ENCODE data around the gene HHATL.

Gene HHATL

DNA sequence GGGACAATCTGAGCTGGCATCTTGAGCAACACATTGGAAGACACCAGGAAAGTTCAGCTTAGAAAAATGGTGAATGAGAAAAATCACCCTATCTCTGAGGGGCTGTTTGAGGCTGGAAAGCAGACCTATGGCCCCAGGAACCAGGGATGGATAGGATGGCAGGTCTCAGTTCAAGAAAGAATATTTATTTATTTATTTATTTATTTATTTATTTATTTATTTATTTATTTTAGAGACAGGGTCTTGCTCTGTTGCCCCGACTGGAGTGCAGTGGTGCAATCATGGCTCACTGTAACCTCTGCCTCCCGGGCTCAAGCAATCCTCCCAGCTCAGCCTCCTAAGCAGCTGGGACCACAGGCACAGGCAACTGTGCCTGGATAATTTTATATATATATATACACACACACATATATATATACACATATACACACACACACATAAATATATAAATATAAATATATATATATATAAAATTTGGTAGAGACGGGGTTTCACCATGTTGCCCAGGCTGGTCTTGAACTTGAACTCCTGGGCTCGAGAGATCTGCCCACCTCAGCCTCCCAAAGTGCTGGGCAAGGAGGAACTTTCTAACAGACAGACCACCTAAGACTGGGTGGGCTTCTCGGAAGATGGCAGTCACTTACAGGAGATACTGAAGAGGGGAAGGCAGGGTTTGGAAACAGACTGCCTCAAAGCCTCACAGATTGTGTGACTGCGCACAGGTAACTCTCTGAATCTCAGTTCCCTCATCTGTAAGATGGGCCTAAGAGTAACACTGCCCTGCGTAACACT lies 40.8 kb upstream of the HHATL start:
- Histone ChIP-seq H3K9me2 (replicated peaks; ENCODE audit: insufficient read depth, low read length) (no peaks in the 10 kb centered on the region), H3K79me2 (ENCODE audit: low read length) (no peaks in the 10 kb centered on the region), H2AFZ (ENCODE audit: low read length) (no peak overlapping the region), H3K36me3 (replicated peaks; ENCODE audit: insufficient read depth, low read length) (no peaks in the 10 kb centered on the region), H3K9ac (ENCODE audit: low read length) (no peak overlapping the region), H3K4me1 (ENCODE audit: low read length) (no peaks in the 10 kb centered on the region), H3K4me2 (ENCODE audit: low read depth, low read length) (no peak overlapping the region), H3K9me3 (replicated peaks; ENCODE audit: insufficient read depth, low read length) (no peaks in the 10 kb centered on the region), H3K4me3 (ENCODE audit: low read length) (no peak overlapping the region), H3K27ac (ENCODE audit: low read length) (no peak overlapping the region), H3K27me3 (replicated peaks; ENCODE audit: insufficient read depth, low read length) (no peaks in the 10 kb centered on the region), H3F3A (ENCODE audit: insufficient read depth, low read length) (no peaks in the 10 kb centered on the region), H4K20me1 (ENCODE audit: insufficient read depth, low read length) (no peaks in the 10 kb centered on the region)
- DNase-seq: no peak
- TF ChIP-seq EZH2phosphoT487 (IDR thresholded peaks at IDR 0.05; ENCODE audit: low read length): no peak
- TF ChIP-seq, protein P1, sequence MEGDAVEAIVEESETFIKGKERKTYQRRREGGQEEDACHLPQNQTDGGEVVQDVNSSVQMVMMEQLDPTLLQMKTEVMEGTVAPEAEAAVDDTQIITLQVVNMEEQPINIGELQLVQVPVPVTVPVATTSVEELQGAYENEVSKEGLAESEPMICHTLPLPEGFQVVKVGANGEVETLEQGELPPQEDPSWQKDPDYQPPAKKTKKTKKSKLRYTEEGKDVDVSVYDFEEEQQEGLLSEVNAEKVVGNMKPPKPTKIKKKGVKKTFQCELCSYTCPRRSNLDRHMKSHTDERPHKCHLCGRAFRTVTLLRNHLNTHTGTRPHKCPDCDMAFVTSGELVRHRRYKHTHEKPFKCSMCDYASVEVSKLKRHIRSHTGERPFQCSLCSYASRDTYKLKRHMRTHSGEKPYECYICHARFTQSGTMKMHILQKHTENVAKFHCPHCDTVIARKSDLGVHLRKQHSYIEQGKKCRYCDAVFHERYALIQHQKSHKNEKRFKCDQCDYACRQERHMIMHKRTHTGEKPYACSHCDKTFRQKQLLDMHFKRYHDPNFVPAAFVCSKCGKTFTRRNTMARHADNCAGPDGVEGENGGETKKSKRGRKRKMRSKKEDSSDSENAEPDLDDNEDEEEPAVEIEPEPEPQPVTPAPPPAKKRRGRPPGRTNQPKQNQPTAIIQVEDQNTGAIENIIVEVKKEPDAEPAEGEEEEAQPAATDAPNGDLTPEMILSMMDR (IDR thresholded peaks at IDR 0.05; ENCODE audit: low read length): no peak
- TF ChIP-seq EZH2 (optimal IDR thresholded peaks at IDR 0.05; ENCODE audit: low read depth, low read length): no peak

DNA sequence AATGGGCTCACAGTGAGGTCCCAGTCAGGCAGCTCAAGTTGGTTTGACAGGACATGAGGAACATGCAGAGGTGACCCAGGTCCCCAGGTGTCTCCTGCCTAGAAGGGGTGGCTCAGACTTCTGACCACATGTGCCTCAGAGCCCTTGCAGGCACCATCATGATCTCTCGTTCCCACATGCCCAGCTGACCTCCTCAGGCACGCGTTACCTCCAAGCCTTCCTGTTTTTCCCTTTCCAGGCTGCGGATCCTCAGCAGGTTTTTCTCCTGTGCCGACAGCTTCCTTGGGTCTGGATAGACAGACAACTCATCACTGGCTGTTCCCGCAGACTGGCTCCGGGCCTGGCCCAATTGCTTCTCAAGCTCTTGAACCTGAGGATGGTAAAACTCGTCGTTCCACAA lies 40.1 kb upstream of the HHATL start:
- Histone ChIP-seq H2AFZ (ENCODE audit: low read length) (no peak overlapping the region), H3K9ac (ENCODE audit: low read length) (no peak overlapping the region), H3K4me2 (ENCODE audit: low read depth, low read length) (no peak overlapping the region), H3K9me2 (replicated peaks; ENCODE audit: insufficient read depth, low read length) (no peaks in the 10 kb centered on the region), H4K20me1 (ENCODE audit: insufficient read depth, low read length) (no peaks in the 10 kb centered on the region), H3K27me3 (replicated peaks; ENCODE audit: insufficient read depth, low read length) (no peaks in the 10 kb centered on the region), H3K79me2 (ENCODE audit: low read length) (no peaks in the 10 kb centered on the region), H3K27ac (ENCODE audit: low read length) (no peak overlapping the region), H3K36me3 (replicated peaks; ENCODE audit: insufficient read depth, low read length) (no peaks in the 10 kb centered on the region), H3K4me3 (ENCODE audit: low read length) (no peak overlapping the region), H3K9me3 (replicated peaks; ENCODE audit: insufficient read depth, low read length) (no peaks in the 10 kb centered on the region), H3K4me1 (ENCODE audit: low read length) (no peaks in the 10 kb centered on the region), H3F3A (ENCODE audit: insufficient read depth, low read length) (no peaks in the 10 kb centered on the region)
- no peak for DNase-seq
- TF ChIP-seq EZH2phosphoT487 (IDR thresholded peaks at IDR 0.05; ENCODE audit: low read length): no peak

DNA sequence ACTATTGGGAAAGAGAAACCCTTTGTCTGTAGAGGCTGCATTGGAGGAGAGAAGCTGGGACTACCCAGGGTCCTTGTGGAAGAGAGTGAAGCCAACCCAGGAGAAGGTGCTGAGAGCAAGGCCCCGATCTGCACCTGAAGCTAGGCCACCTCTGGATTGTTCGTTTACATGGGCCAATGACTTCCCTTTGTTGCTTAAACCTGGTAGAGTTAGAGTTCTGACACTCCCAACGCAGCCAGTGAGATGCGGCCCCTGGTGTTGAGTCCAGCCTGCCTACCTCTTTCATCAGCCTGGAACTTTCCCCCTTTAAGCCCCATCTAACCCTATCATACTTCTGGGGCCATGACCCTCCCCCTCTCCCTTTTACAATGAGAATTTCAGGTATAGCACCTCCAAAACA lies 39.7 kb upstream of the HHATL start:
- H3K36me3 ChIP-seq (replicated peaks; ENCODE audit: insufficient read depth, low read length): no peaks in the 10 kb centered on the region
- H3K79me2 ChIP-seq (ENCODE audit: low read length): no peaks in the 10 kb centered on the region
- H3K4me2 ChIP-seq (ENCODE audit: low read depth, low read length): no peak overlapping the region
- no peak overlapping the region for H3K4me3 ChIP-seq (ENCODE audit: low read length)
- no peaks in the 10 kb centered on the region for H3K27me3 ChIP-seq (replicated peaks; ENCODE audit: insufficient read depth, low read length)
- no peak for DNase-seq
- H3F3A ChIP-seq (ENCODE audit: insufficient read depth, low read length): no peaks in the 10 kb centered on the region
- no peak overlapping the region for H3K9ac ChIP-seq (ENCODE audit: low read length)
- TF ChIP-seq EZH2 (optimal IDR thresholded peaks at IDR 0.05; ENCODE audit: low read depth, low read length): no peak
- TF ChIP-seq, protein P1 (IDR thresholded peaks at IDR 0.05; ENCODE audit: low read length): no peak
- TF ChIP-seq EZH2phosphoT487 (IDR thresholded peaks at IDR 0.05; ENCODE audit: low read length): no peak
- no peaks in the 10 kb centered on the region for H3K4me1 ChIP-seq (ENCODE audit: low read length)
- H2AFZ ChIP-seq (ENCODE audit: low read length): no peak overlapping the region
- no peaks in the 10 kb centered on the region for H3K9me3 ChIP-seq (replicated peaks; ENCODE audit: insufficient read depth, low read length)
- no peak overlapping the region for H3K27ac ChIP-seq (ENCODE audit: low read length)
- H4K20me1 ChIP-seq (ENCODE audit: insufficient read depth, low read length): no peaks in the 10 kb centered on the region
- H3K9me2 ChIP-seq (replicated peaks; ENCODE audit: insufficient read depth, low read length): no peaks in the 10 kb centered on the region

DNA sequence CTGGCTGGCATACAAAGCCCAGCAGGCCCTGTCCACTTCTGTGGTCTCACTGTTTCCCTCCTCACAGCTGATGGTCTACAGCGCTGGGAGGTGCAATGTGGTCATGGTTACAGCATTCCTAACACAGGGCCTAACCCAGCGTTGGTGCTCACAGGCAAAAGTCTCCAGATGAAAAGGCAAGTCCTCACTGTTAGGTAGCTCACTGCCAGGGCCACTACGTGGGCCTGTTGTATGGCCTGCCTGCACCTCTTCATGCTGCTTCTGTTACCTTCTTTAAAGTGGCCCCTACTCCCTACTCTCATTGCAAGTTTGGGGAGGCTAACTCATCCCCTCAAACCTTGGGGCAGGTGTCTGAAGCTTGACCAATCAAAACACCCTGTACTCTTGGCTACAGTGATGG lies 39.2 kb upstream of the HHATL start:
- Histone ChIP-seq H3K9me2 (replicated peaks; ENCODE audit: insufficient read depth, low read length) (no peaks in the 10 kb centered on the region), H3K36me3 (replicated peaks; ENCODE audit: insufficient read depth, low read length) (no peaks in the 10 kb centered on the region), H3K27me3 (replicated peaks; ENCODE audit: insufficient read depth, low read length) (no peaks in the 10 kb centered on the region), H3K4me2 (ENCODE audit: low read depth, low read length) (no peak overlapping the region), H3K4me1 (ENCODE audit: low read length) (no peaks in the 10 kb centered on the region), H3K27ac (ENCODE audit: low read length) (no peak overlapping the region), H3K9ac (ENCODE audit: low read length) (no peak overlapping the region), H3K4me3 (ENCODE audit: low read length) (no peak overlapping the region), H2AFZ (ENCODE audit: low read length) (no peak overlapping the region), H3K79me2 (ENCODE audit: low read length) (no peaks in the 10 kb centered on the region), H3K9me3 (replicated peaks; ENCODE audit: insufficient read depth, low read length) (no peaks in the 10 kb centered on the region), H4K20me1 (ENCODE audit: insufficient read depth, low read length) (no peaks in the 10 kb centered on the region), H3F3A (ENCODE audit: insufficient read depth, low read length) (no peaks in the 10 kb centered on the region)
- no peak for TF ChIP-seq EZH2 (optimal IDR thresholded peaks at IDR 0.05; ENCODE audit: low read depth, low read length)
- TF ChIP-seq EZH2phosphoT487 (IDR thresholded peaks at IDR 0.05; ENCODE audit: low read length): no peak
- TF ChIP-seq, protein P1 (IDR thresholded peaks at IDR 0.05; ENCODE audit: low read length): no peak
- DNase-seq: no peak
